SK-N-MC (cell line): ENCODE data around the gene ULK4.

ENCODE experiments used
- EZH2 ChIP-seq: fragments of 200-600 bp; sonication (generic); IDR thresholded peaks from one replicate; pipeline ENCODE4 v1.6.1; 2017; ENCODE audit warnings: antibody characterized with exemption
- FOXP2 ChIP-seq: optimal IDR thresholded peaks from 2 replicates; pipeline ENCODE3; 2011; ENCODE audit warnings: mild to moderate bottlenecking, moderate library complexity; ENCODE audit not compliant: insufficient read depth; ENCODE audit errors: extremely low read length, control extremely low read depth
- POLR2AphosphoS5 ChIP-seq: IDR thresholded peaks from 2 replicates; pipeline ENCODE4 v1.6.1; 2012; ENCODE audit warnings: mild to moderate bottlenecking, low read depth, low read length, borderline replicate concordance

- no peak for TF ChIP-seq EZH2
- TF ChIP-seq POLR2AphosphoS5 = no peak
- no peak for TF ChIP-seq FOXP2
Observed at GRCh38 chr3:41243183-41243582, 718.7 kb downstream of the ULK4 start.
